Endothelial cell of umbilical vein (primary cell): Measurements from ENCODE around the gene TIMM17A. TPM values are rescaled to one million over a fixed set of nuclear protein-coding genes. Genes with fewer than 3 reads are reported as not detected.

Experiments
- BruUV-seq: library from RNA; stranded (reverse); fragments of 400-500 nt; replicated peaks from 2 replicates; lab custom pipeline; 2021; lab: Mats Ljungman, UMichigan
- CTCF ChIA-PET: fragments of 300-600, 350-600 bp; sonication (Branson Sonifier 250); formaldehyde crosslinking; loops from one replicate; lab custom pipeline; 2021; ENCODE audit warnings: antibody characterized with exemption, inconsistent platforms; lab: Charles Lee
- POLR2A ChIA-PET: fragments of 300-600, 350-600 bp; sonication (Branson Sonifier 250); formaldehyde crosslinking; loops from one replicate; lab custom pipeline; 2021; ENCODE audit warnings: antibody characterized with exemption, inconsistent platforms; lab: Charles Lee
- DNase-seq: peaks from one replicate; pipeline ENCODE4 v3.0.0-alpha.2; 2011; ENCODE audit warnings: low read depth, low spot score
- FAIRE-seq: peaks from 2 replicates; lab custom pipeline; 2011; peaks lifted over from hg19 to GRCh38; lab: Jason Lieb, UNC
- H2AFZ ChIP-seq: 2 replicates; pipeline ENCODE4 v1.6.0; 2012; ENCODE audit warnings: low read depth, low read length, control low read depth, inconsistent platforms
- H3K27ac ChIP-seq: 2 replicates; pipeline ENCODE4 v1.5.1; 2011; ENCODE audit warnings: low read depth, mild to moderate bottlenecking, control low read depth, low read length, moderate library complexity; ENCODE audit not compliant: insufficient read depth
- H3K27me3 ChIP-seq, 2 experiments: 2 replicates each; pipeline versions ENCODE4 v1.6.0 to v1.6.1; 2011; ENCODE audit warnings: low read length in 2 of 2, mixed read lengths in 1 of 2; ENCODE audit not compliant: control insufficient read depth in 2 of 2, insufficient read depth in 2 of 2
- H3K36me3 ChIP-seq, 2 experiments: 2 replicates in 1 of 2; 3 replicates in 1 of 2; pipeline ENCODE4 v1.5.1; 2011; ENCODE audit warnings: low read length in 2 of 2, mild to moderate bottlenecking in 1 of 2, moderate library complexity in 1 of 2; ENCODE audit not compliant: control insufficient read depth in 2 of 2, insufficient read depth in 2 of 2; ENCODE audit errors: extremely low read depth in 1 of 2
- H3K4me1 ChIP-seq: 3 replicates; pipeline ENCODE4 v1.5.1; 2011; ENCODE audit warnings: mild to moderate bottlenecking, low read length; ENCODE audit not compliant: control insufficient read depth, insufficient read depth; ENCODE audit errors: extremely low read depth
- H3K4me2 ChIP-seq: 2 replicates; pipeline ENCODE4 v1.6.1; 2011; ENCODE audit warnings: low read length, control low read depth, mixed read lengths; ENCODE audit not compliant: insufficient read depth
- H3K4me3 ChIP-seq, 3 experiments: fragments of 200-600 bp in 1 of 3; sonication (generic), shearing (Covaris generic) in 1 of 3; replicated peaks in 1 of 3; 2 replicates each; pipeline ENCODE4 v1.5.1; 2011 to 2016; ENCODE audit warnings: control low read depth in 3 of 3, low read length in 3 of 3, mild to moderate bottlenecking in 2 of 3, inconsistent platforms in 1 of 3, low read depth in 1 of 3, moderate library complexity in 1 of 3; ENCODE audit not compliant: insufficient read depth in 1 of 3
- H3K79me2 ChIP-seq: 2 replicates; pipeline ENCODE4 v1.6.0; 2012; ENCODE audit warnings: low read length, inconsistent platforms; ENCODE audit not compliant: control insufficient read depth, insufficient read depth
- H3K9ac ChIP-seq: replicated peaks from 2 replicates; pipeline ENCODE3; 2011; ENCODE audit warnings: low read length, control low read depth; ENCODE audit not compliant: insufficient read depth; ENCODE audit errors: extremely low read depth
- H3K9me1 ChIP-seq: replicated peaks from 3 replicates; pipeline ENCODE4 v1.6.0; 2011; ENCODE audit warnings: mild to moderate bottlenecking, low read length; ENCODE audit not compliant: control insufficient read depth, insufficient read depth; ENCODE audit errors: extremely low read depth
- H3K9me3 ChIP-seq: replicated peaks from 2 replicates; pipeline ENCODE4 v1.5.1; 2012; ENCODE audit warnings: low read length, inconsistent platforms; ENCODE audit not compliant: control insufficient read depth, insufficient read depth
- H4K20me1 ChIP-seq: replicated peaks from 2 replicates; pipeline ENCODE3; 2011; ENCODE audit warnings: mild to moderate bottlenecking, low read length; ENCODE audit not compliant: control insufficient read depth, insufficient read depth; ENCODE audit errors: extremely low read depth
- FOS ChIP-seq: IDR thresholded peaks from 2 replicates; pipeline ENCODE4 v1.6.1; 2011; ENCODE audit warnings: mild to moderate bottlenecking, low read length, moderate library complexity, borderline replicate concordance; ENCODE audit not compliant: insufficient read depth
- GATA2 ChIP-seq: IDR thresholded peaks from 2 replicates; pipeline ENCODE4 v1.7.0; 2011; ENCODE audit warnings: low read depth, mild to moderate bottlenecking, moderate library complexity, mixed read lengths, low read length; ENCODE audit not compliant: insufficient read length, insufficient read depth
- MAX ChIP-seq: IDR thresholded peaks from 2 replicates; pipeline ENCODE4 v1.6.1; 2011; ENCODE audit not compliant: insufficient read depth, insufficient read length
- POLR2A ChIP-seq: IDR thresholded peaks from 2 replicates; pipeline ENCODE4 v1.6.1; 2012; ENCODE audit warnings: low read depth, mild to moderate bottlenecking, control low read depth, low read length
- dilution Hi-C: fragments of 300-500 bp; cut with MboI; formaldehyde crosslinking; loops from one replicate; pipeline ENCODE4 v1.15.0; 2019; ENCODE audit warnings: low sequenced_read_pairs; ENCODE audit not compliant: extremely low pct_ligation_motif_present
- intact Hi-C: fragments of 100-400 bp; cut with micrococcal nuclease; formaldehyde crosslinking; loops from one replicate; pipeline ENCODE4 v1.10.0; 2022
- polyA plus RNA-seq, 4 experiments: library from polyadenylated mRNA; depleted of rRNA in 3 of 4; stranded (reverse) in 3 of 4; unstranded in 1 of 4; fragments of >200 nt; gene quantifications; 2 replicates each; pipeline versions ENCODE4 v1.2.1 to v1.2.3, GENCODE V29; 2011 to 2012; ENCODE audit warnings: missing spikeins in 1 of 4
- total RNA-seq: library from RNA; stranded (reverse); gene quantifications from 2 replicates; pipeline ENCODE4 v1.2.3, GENCODE V29; 2021
- TF ChIP-seq, protein P1 (sequence below), 2 donors: IDR thresholded peaks; 1 replicate in 1 of 2; 2 replicates in 1 of 2; pipeline ENCODE4 v1.5.1; 2011; ENCODE audit warnings: low read length in 2 of 2, mild to moderate bottlenecking in 2 of 2, moderate library complexity in 2 of 2, control low read depth in 1 of 2, inconsistent platforms in 1 of 2, low read depth in 1 of 2; ENCODE audit not compliant: insufficient read depth in 1 of 2; ENCODE audit errors: extremely low read depth in 1 of 2

The TIMM17A gene
- total and polyA plus RNA-seq, 2 donors (not counting 3 experiments of a cell fraction or from before 2014, with no cell fraction given), result 57.9 to 105 TPM

GRCh38 chr1:201930803-201931202 lies 24.5 kb upstream of the TIMM17A start:
- BruUV-seq, result no TSS peak
- H3K9me3 ChIP-seq, result no peaks in the 10 kb centered on the region
- no peaks in the 10 kb centered on the region for H3K36me3 ChIP-seq
- peaks cover 8 to 11% of the 10 kb centered on the region in 2 experiments for H3K27me3 ChIP-seq
- intact Hi-C loops (no loop called here), dilution Hi-C loops (no loop called here)
- no peaks in the 10 kb centered on the region for H4K20me1 ChIP-seq
- ChIA-PET POLR2A (no interaction called here), CTCF (interaction anchor here (0.7 kb wide), 1 partner anchor 35 kb away, joined by 3 read pairs; no protein-coding TSS in a partner anchor)
- H3K9ac ChIP-seq, result no peak overlapping the region
- no peak overlapping the region for H2AFZ ChIP-seq
- FAIRE-seq, result no peak
- no peak overlapping the region for H3K27ac ChIP-seq
- H3K4me3 ChIP-seq, result no peak overlapping the region
- TF ChIP-seq MAX (no peak), GATA2 (no peak), POLR2A (no peak), FOS (no peak)
- TF ChIP-seq, protein P1, sequence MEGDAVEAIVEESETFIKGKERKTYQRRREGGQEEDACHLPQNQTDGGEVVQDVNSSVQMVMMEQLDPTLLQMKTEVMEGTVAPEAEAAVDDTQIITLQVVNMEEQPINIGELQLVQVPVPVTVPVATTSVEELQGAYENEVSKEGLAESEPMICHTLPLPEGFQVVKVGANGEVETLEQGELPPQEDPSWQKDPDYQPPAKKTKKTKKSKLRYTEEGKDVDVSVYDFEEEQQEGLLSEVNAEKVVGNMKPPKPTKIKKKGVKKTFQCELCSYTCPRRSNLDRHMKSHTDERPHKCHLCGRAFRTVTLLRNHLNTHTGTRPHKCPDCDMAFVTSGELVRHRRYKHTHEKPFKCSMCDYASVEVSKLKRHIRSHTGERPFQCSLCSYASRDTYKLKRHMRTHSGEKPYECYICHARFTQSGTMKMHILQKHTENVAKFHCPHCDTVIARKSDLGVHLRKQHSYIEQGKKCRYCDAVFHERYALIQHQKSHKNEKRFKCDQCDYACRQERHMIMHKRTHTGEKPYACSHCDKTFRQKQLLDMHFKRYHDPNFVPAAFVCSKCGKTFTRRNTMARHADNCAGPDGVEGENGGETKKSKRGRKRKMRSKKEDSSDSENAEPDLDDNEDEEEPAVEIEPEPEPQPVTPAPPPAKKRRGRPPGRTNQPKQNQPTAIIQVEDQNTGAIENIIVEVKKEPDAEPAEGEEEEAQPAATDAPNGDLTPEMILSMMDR (IDR thresholded peaks at IDR 0.05; ENCODE audit: extremely low read depth in 1 of 2, insufficient read depth in 1 of 2, low read depth in 1 of 2, low read length in 2 of 2), result no peak
- H3K79me2 ChIP-seq, result no peaks in the 10 kb centered on the region
- no peak overlapping the region for H3K4me2 ChIP-seq
- DNase-seq, result no peak
- no peaks in the 10 kb centered on the region for H3K9me1 ChIP-seq
- H3K4me1 ChIP-seq, result no peaks in the 10 kb centered on the region
